Activated T-cell treated with anti-CD3 and anti-CD28 coated beads, Interleukin-2, amount 50 U/mL, for 24 hours (primary cell): ENCODE measurements around the gene GPR132.

Experiments
- DNase-seq: peaks from one replicate; pipeline ENCODE4 v3.0.0-alpha.2; 2020
- H3K27ac Mint-ChIP-seq: 2 replicates; pipeline ENCODE4 v1.8.0; 2020; ENCODE audit warnings: mild to moderate bottlenecking, mixed read lengths
- H3K27me3 Mint-ChIP-seq: 2 replicates; pipeline ENCODE4 v1.8.0; 2020; ENCODE audit warnings: mixed read lengths
- H3K36me3 Mint-ChIP-seq: 2 replicates; pipeline ENCODE4 v1.8.0; 2020; ENCODE audit warnings: low read depth, mixed read lengths
- H3K4me1 Mint-ChIP-seq: 2 replicates; pipeline ENCODE4 v1.8.0; 2020; ENCODE audit warnings: low read depth, mixed read lengths
- H3K4me3 Mint-ChIP-seq: 2 replicates; pipeline ENCODE4 v1.8.0; 2020; ENCODE audit warnings: mild to moderate bottlenecking, moderate library complexity, mixed read lengths
- H3K9me3 Mint-ChIP-seq: 2 replicates; pipeline ENCODE4 v1.8.0; 2020; ENCODE audit warnings: mixed read lengths

Gene GPR132

DNA sequence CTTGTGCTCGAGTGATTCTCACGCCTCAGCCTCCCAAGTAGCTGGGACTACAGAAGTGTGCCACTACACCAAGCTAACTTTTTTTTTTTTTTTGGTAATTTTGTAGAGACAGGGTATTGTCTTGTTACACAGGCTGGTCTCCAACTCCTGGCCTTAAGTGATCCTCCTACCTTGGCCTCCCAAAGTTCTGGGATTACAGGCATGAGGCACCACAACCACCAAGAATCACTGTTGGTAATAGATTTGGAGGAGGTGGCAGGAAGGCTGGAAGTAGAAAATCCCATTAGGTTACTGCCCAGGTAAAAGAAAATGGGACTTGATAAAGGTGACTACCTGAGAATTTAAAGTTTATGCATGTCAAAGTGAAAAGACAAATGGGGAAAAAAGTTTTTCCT is 43.0 kb downstream of the GPR132 start:
- H3K4me3 Mint-ChIP-seq = peak overlapping the region; percentile 99
- peaks cover 77% of the 10 kb centered on the region for H3K4me1 Mint-ChIP-seq
- no peak for DNase-seq
- H3K27me3 Mint-ChIP-seq = no peaks in the 10 kb centered on the region
- H3K27ac Mint-ChIP-seq = peak overlapping the region; percentile 98
- peaks cover 40% of the 10 kb centered on the region for H3K36me3 Mint-ChIP-seq
- H3K9me3 Mint-ChIP-seq = no peaks in the 10 kb centered on the region

GRCh38 chr14:105021656-105022275 is 43.5 kb downstream of the GPR132 start:
- Mint-ChIP-seq H3K27ac (peak overlapping the region; percentile 98), H3K4me1 (peaks cover 78% of the 10 kb centered on the region), H3K4me3 (peak overlapping the region; percentile 99), H3K9me3 (no peaks in the 10 kb centered on the region), H3K36me3 (peaks cover 45% of the 10 kb centered on the region), H3K27me3 (no peaks in the 10 kb centered on the region)
- no peak for DNase-seq

- Mint-ChIP-seq H3K9me3 (no peaks in the 10 kb centered on the region), H3K27me3 (no peaks in the 10 kb centered on the region), H3K4me3 (peak within 1 kb of the TSS; percentile 99), H3K4me1 (peaks cover 79% of the 10 kb centered on the region), H3K36me3 (peaks cover 53% of the 10 kb centered on the region), H3K27ac (peak within 1 kb of the TSS; percentile 98)
- peak; percentile 99 for DNase-seq
Observed at GRCh38 chr14:105020815-105021655, 44.2 kb downstream of the GPR132 start, which contains the start of gene CDCA4. TSS of gene CDCA4 (minus strand) at chr14:105021083. CDS start at chr14:105011929, 9,154 bp downstream.

DNA sequence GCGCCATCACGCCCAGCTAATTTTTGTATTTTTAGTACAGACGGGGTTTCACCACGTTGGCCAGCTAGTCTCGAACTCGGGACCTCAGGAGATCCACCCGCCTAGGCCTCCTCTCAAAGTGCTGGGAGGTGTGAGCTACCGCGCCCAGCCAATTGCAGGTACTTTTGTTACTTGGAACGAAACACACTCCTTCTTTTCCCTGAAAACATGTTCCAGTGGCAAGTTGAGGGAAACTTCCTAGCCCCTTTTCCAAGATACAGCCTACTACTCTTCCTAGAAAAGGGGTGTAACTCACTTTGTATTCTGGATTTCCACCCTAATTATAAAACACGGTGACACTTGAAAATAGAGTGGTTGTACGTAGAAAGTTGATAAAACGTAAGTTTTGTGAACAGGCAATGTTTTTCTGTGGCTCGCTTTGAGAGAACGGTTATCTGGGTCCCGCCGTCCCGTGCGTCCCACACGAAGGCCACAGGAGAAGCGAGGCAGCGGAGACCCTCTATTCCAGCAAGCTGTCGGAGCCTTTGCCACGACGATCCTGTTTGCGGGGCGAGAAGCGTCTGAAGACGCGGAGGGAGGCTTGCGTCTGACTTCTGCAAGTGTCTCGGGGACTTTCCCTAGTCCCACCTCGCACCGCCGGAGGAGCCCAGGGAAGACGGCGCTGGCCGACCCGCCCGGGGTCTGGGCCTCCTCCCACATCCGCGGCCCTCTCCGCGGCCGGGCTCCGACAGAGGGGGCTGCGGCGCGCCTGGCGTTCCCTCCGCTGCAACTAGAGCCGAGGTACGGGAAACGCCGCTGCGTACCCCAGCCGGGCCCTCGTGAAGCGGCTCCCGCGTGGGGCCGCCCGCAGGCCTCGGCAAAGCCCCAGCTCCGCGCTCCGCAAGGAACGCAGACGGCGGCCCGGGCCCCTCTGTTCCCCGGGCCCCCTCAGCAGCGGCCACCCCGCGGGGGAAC is 45.1 kb downstream of the GPR132 start:
- Mint-ChIP-seq H3K36me3 (peaks cover 60% of the 10 kb centered on the region), H3K4me1 (peaks cover 79% of the 10 kb centered on the region), H3K27me3 (no peaks in the 10 kb centered on the region), H3K4me3 (peak overlapping the region; percentile 92), H3K9me3 (no peaks in the 10 kb centered on the region), H3K27ac (peak overlapping the region; percentile 89)
- peak; percentile 79 for DNase-seq

GRCh38 chr14:105018414-105018813 is 46.8 kb downstream of the GPR132 start:
- Mint-ChIP-seq H3K27ac (peak overlapping the region; percentile 89), H3K4me1 (peaks cover 83% of the 10 kb centered on the region), H3K27me3 (no peaks in the 10 kb centered on the region), H3K4me3 (peak overlapping the region; percentile 92), H3K36me3 (peaks cover 73% of the 10 kb centered on the region), H3K9me3 (no peaks in the 10 kb centered on the region)
- DNase-seq = no peak

GRCh38 chr14:105015905-105016304 is 49.3 kb downstream of the GPR132 start:
- H3K27ac Mint-ChIP-seq = peak overlapping the region; percentile 59
- H3K27me3 Mint-ChIP-seq = no peaks in the 10 kb centered on the region
- peaks cover 89% of the 10 kb centered on the region for H3K36me3 Mint-ChIP-seq
- no peak for DNase-seq
- peak overlapping the region; percentile 12 for H3K4me3 Mint-ChIP-seq
- peaks cover 76% of the 10 kb centered on the region for H3K4me1 Mint-ChIP-seq
- no peaks in the 10 kb centered on the region for H3K9me3 Mint-ChIP-seq

DNA sequence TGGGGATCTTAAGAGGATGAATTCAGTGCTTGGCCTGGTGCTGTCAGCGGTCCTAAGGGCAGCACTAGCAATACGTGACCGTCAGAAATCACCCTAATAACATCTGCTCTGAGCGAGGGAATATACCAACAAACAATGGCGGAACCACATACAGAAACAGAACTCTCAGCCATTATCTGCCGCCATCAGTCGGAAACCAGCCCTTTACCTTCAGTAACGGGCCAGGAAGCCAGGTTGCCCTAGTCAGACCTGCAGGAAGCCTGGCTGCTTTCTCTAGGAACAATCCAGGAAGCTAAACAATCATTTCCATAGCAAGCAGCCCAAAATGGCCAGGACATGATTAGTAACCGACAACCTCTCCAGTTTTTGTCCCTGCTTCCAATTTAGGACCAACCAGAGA is 50.0 kb downstream of the GPR132 start:
- no peaks in the 10 kb centered on the region for H3K9me3 Mint-ChIP-seq
- peak overlapping the region; percentile 16 for H3K4me3 Mint-ChIP-seq
- no peak for DNase-seq
- no peaks in the 10 kb centered on the region for H3K27me3 Mint-ChIP-seq
- peak overlapping the region; percentile 75 for H3K27ac Mint-ChIP-seq
- H3K36me3 Mint-ChIP-seq = peaks cover 95% of the 10 kb centered on the region
- peaks cover 76% of the 10 kb centered on the region for H3K4me1 Mint-ChIP-seq

DNA sequence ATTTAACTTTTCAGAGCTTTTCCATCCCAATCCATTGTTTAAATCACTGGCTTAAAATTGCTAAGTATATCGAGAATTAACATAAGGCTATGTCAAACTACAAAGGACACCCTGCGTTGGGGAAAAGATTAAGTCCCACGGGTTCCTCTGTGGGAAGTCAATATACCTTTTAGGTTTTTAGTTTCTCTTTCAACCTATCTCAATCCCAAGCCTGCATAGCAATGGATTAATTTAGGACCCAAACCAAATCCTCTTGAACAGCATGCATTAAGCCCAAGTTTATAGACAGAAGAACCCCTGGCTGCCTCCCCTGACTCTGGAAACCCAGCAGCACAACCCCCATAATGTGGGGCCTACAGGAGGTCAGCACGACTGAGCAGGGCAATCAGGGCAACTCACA is 50.6 kb downstream of the GPR132 start:
- H3K4me3 Mint-ChIP-seq = no peak overlapping the region
- H3K36me3 Mint-ChIP-seq = peaks cover 95% of the 10 kb centered on the region
- H3K27me3 Mint-ChIP-seq = no peaks in the 10 kb centered on the region
- no peak for DNase-seq
- peak overlapping the region; percentile 75 for H3K27ac Mint-ChIP-seq
- no peaks in the 10 kb centered on the region for H3K9me3 Mint-ChIP-seq
- peaks cover 71% of the 10 kb centered on the region for H3K4me1 Mint-ChIP-seq

DNA sequence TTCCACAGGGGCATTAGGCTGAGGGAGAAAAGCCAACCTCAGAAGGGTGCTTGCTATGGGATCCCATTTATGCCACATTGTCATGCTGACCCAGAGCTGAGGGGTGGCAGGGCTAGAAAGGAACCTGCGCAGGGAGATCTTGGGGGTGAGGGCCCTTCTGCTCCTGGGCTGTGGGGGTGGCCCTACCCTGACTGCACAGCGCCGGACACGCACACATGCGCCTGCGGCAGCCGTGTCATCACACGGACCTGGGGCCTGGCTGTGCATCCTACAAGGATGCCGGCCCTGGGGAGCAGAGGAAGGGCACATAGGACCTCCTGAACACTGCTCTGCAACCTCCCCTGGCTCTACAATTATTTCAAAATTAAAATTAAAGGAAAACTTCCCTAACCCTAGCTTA is 51.2 kb downstream of the GPR132 start:
- Mint-ChIP-seq H3K27me3 (no peaks in the 10 kb centered on the region), H3K36me3 (peaks cover 95% of the 10 kb centered on the region), H3K27ac (peak overlapping the region; percentile 75), H3K9me3 (no peaks in the 10 kb centered on the region), H3K4me1 (peaks cover 65% of the 10 kb centered on the region), H3K4me3 (no peak overlapping the region)
- no peak for DNase-seq

- no peak for DNase-seq
- Mint-ChIP-seq H3K9me3 (no peaks in the 10 kb centered on the region), H3K36me3 (peaks cover 90% of the 10 kb centered on the region), H3K27me3 (no peaks in the 10 kb centered on the region), H3K27ac (no peak overlapping the region), H3K4me1 (peaks cover 59% of the 10 kb centered on the region), H3K4me3 (no peak overlapping the region)
Observed at GRCh38 chr14:105013150-105013785, 52.0 kb downstream of the GPR132 start.

- no peak for DNase-seq
- Mint-ChIP-seq H3K4me3 (no peak overlapping the region), H3K4me1 (peaks cover 51% of the 10 kb centered on the region), H3K36me3 (peaks cover 87% of the 10 kb centered on the region), H3K9me3 (no peaks in the 10 kb centered on the region), H3K27me3 (no peaks in the 10 kb centered on the region), H3K27ac (no peak overlapping the region)
Observed at GRCh38 chr14:105012171-105012985, 52.9 kb downstream of the GPR132 start.

- no peaks in the 10 kb centered on the region for H3K9me3 Mint-ChIP-seq
- peaks cover 43% of the 10 kb centered on the region for H3K4me1 Mint-ChIP-seq
- H3K27ac Mint-ChIP-seq = no peak overlapping the region
- H3K27me3 Mint-ChIP-seq = no peaks in the 10 kb centered on the region
- H3K36me3 Mint-ChIP-seq = peaks cover 87% of the 10 kb centered on the region
- no peak overlapping the region for H3K4me3 Mint-ChIP-seq
- DNase-seq = no peak
Observed at GRCh38 chr14:105011312-105011990, 53.8 kb downstream of the GPR132 start.

GRCh38 chr14:105010891-105011291 is 54.3 kb downstream of the GPR132 start:
- no peak overlapping the region for H3K4me3 Mint-ChIP-seq
- H3K27me3 Mint-ChIP-seq = no peaks in the 10 kb centered on the region
- DNase-seq = no peak
- peaks cover 37% of the 10 kb centered on the region for H3K4me1 Mint-ChIP-seq
- no peaks in the 10 kb centered on the region for H3K9me3 Mint-ChIP-seq
- H3K36me3 Mint-ChIP-seq = peaks cover 84% of the 10 kb centered on the region
- no peak overlapping the region for H3K27ac Mint-ChIP-seq
